Upper lobe of left lung (tissue), 6 donors: ENCODE measurements around the gene ANAPC2. TPM values are rescaled to one million over a fixed set of nuclear protein-coding genes. Genes with fewer than 3 reads are reported as not detected.

ENCODE experiments used
- ATAC-seq, 2 donors: fragments of 200-7000 bp; cut with Tn5 transposase; one replicate each; pipeline ENCODE4 v1.9.1; 2022; ENCODE audit warnings: mild to moderate bottlenecking in 2 of 2, moderate library complexity in 2 of 2; ENCODE audit not compliant: low FRiP score in 2 of 2
- DNase-seq, 2 donors: peaks; one replicate each; pipeline ENCODE4 v3.0.0-alpha.2; 2019 to 2020
- H3K27ac ChIP-seq, 4 donors: fragments of 200-600 bp; sonication (generic); one replicate each; pipeline ENCODE4 v1.5.1; 2016 to 2019
- H3K27me3 ChIP-seq, 4 donors: fragments of 200-600 bp; sonication (generic); one replicate each; pipeline ENCODE4 v1.5.1; 2017 to 2019
- H3K36me3 ChIP-seq, 4 donors: fragments of 200-600 bp; sonication (generic); one replicate each; pipeline ENCODE4 v1.5.1; 2016 to 2019
- H3K4me1 ChIP-seq, 4 donors: fragments of 200-600 bp; sonication (generic); one replicate each; pipeline ENCODE4 v1.5.1; 2018 to 2019
- H3K4me3 ChIP-seq, 4 donors: fragments of 200-600 bp; sonication (generic); one replicate each; pipeline ENCODE4 v1.5.1; 2017 to 2019; ENCODE audit warnings: mild to moderate bottlenecking in 2 of 4, moderate library complexity in 1 of 4
- H3K9me3 ChIP-seq, 4 donors: fragments of 200-600 bp; sonication (generic); one replicate each; pipeline ENCODE4 v1.5.1; 2018 to 2019
- EP300 ChIP-seq, 4 donors: sonication (generic); formaldehyde crosslinking; IDR thresholded peaks; one replicate each; pipeline ENCODE4 v1.5.1; 2017; ENCODE audit warnings: antibody characterized with exemption in 4 of 4, control low read depth in 2 of 4
- POLR2A ChIP-seq, 4 donors: fragments of 450-650 bp; IDR thresholded peaks; one replicate each; pipeline ENCODE4 v1.5.1; 2016 to 2017; ENCODE audit warnings: antibody characterized with exemption in 4 of 4, mild to moderate bottlenecking in 2 of 4
- POLR2AphosphoS5 ChIP-seq, 2 donors: sonication (generic); formaldehyde crosslinking; IDR thresholded peaks; one replicate each; pipeline ENCODE4 v1.5.1; 2017; ENCODE audit warnings: antibody characterized with exemption in 2 of 2
- WGBS, 2 donors: methylation state at CpG; one replicate each; pipeline ENCODE4 v1.1.5; 2017 to 2018; 5-methylcytosine and 5-hydroxymethylcytosine counted together
- small RNA-seq, 4 donors: library from RNA; depleted of rRNA; stranded (forward); fragments of <200 nt; gene quantifications; one replicate each; pipeline ENCODE3, GENCODE V24; 2016
- total RNA-seq, 6 donors: library from RNA; depleted of rRNA in 4 of 6; stranded (reverse); fragments of >200 nt in 4 of 6; gene quantifications; one replicate each; pipeline versions ENCODE4 v1.1.0 to v1.2.1, GENCODE V29; 2016 to 2021
- TF ChIP-seq, protein P1 (sequence below), 6 experiments: fragments of 450-650 bp in 4 of 6; fragments of 200-600 bp in 2 of 6; sonication (generic) in 2 of 6; IDR thresholded peaks; one replicate each; pipeline ENCODE4 v1.5.1; 2016 to 2019; ENCODE audit warnings: antibody characterized with exemption in 6 of 6
- donor health status: DM: no; HTN: no; CAD: no; lungs with moderate emphysema.
- donor health status: DM: no; HTN: yes; CAD: no; lungs with severe emphysema.

The ANAPC2 gene
- total RNA-seq, 6 donors from 2014 or later, result 31.9 to 174 (median 67.3) TPM

DNA sequence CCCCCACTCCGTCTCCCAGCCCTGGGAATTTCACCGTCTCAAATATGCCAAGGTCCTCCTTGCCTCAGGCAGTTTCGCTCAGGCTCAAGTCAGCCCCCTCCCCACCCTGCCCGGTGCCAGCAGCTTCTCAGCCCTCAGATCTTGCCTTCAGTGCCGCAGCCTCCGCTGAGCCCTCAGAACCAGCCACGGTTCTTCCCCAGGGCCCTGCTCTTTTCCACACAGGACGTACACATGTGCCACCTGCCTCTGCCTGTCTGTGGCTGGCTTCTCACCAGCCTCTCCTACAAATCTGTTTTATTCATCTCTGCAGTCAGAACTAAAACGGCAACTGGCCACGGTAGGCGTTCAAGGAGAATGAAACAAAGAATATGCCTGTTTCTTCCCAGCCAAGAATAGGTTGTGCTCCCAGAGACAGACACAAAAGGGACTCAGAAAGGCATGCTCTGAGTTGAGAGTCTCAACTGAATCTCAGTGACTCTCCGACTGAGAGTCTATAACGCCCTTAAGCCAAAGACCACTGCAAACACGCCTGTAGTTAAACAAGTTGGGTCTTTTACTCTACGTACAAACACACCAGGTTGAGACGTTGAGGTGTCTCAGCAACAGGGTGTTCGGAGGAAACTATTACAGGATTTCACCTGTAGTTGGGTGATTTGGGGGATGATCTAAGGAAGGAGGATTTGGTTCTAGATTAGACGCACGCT lies 60.0 kb downstream of the ANAPC2 start:
- H3K9me3 ChIP-seq, result peaks cover 0 to 8% (median 2%) of the 10 kb centered on the region in 4 donors
- no peaks in the 10 kb centered on the region for H3K36me3 ChIP-seq
- no peak for TF ChIP-seq POLR2A (IDR thresholded peaks at IDR 0.05)
- no peak for TF ChIP-seq EP300 (IDR thresholded peaks at IDR 0.05)
- TF ChIP-seq, protein P1, sequence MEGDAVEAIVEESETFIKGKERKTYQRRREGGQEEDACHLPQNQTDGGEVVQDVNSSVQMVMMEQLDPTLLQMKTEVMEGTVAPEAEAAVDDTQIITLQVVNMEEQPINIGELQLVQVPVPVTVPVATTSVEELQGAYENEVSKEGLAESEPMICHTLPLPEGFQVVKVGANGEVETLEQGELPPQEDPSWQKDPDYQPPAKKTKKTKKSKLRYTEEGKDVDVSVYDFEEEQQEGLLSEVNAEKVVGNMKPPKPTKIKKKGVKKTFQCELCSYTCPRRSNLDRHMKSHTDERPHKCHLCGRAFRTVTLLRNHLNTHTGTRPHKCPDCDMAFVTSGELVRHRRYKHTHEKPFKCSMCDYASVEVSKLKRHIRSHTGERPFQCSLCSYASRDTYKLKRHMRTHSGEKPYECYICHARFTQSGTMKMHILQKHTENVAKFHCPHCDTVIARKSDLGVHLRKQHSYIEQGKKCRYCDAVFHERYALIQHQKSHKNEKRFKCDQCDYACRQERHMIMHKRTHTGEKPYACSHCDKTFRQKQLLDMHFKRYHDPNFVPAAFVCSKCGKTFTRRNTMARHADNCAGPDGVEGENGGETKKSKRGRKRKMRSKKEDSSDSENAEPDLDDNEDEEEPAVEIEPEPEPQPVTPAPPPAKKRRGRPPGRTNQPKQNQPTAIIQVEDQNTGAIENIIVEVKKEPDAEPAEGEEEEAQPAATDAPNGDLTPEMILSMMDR (IDR thresholded peaks at IDR 0.05), result no peak
- no peak for TF ChIP-seq POLR2AphosphoS5 (IDR thresholded peaks at IDR 0.05)
- peak in 1 of 2 donors; percentile 32 for DNase-seq
- 55 to 67% methylated on average over 19 of the region's 19 CpGs for WGBS, 2 donors
- peaks cover 20 to 44% (median 32%) of the 10 kb centered on the region in 4 donors for H3K4me1 ChIP-seq
- no peak for ATAC-seq
- H3K27ac ChIP-seq, result peak overlapping the region; percentile 72 to 85 (median 84)
- H3K27me3 ChIP-seq, result peaks cover 0 to 3% (median 0%) of the 10 kb centered on the region in 4 donors
- peak overlapping the region in 3 of 4 donors; percentile 67 to 94 (median 83) for H3K4me3 ChIP-seq

DNA sequence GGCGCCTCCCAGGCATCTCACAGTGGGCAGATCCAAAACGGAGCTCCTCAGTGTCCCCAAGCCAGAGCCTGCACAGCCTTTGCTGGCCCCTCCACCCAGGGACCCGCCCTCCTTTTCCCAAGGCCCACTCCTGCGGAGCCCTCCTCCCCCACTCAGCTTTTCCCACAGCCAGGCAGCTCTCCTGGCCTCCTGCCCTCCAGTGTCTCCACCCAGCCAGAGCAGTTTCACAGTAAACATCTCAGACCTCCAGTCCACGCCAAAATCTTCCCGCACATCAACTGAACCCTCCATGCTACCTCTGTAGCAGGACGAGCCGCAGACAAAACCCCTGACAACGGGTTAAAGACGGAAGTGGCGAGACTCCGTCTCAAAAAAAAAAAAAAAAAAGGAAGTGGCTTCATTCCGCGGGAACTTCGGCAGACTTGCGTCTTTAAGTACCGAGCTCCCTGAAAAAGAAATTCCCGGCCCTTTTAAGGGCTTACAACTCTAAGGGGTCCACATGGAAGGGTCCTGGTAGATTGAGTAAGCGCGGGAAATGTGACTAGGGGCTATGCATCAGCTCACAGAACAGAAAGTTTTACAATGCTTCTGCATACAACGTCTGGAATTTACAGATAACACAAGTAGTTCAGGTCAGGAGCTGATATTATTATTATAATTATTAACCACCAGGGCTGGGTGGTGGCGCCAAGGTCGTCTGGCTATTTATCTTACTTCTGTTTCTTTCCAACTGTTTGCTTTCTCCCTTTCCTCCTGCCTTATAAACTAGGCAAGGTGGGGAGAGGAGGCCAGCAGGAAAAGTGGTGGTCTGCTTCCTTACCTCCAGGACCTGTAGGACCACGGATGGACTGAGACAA lies 60.8 kb downstream of the ANAPC2 start:
- 9 to 13% methylated on average over 24 of the region's 24 CpGs for WGBS, 2 donors
- Histone ChIP-seq H3K9me3 (peaks cover 0 to 8% (median 2%) of the 10 kb centered on the region in 4 donors), H3K4me1 (peaks cover 20 to 44% (median 32%) of the 10 kb centered on the region in 4 donors), H3K36me3 (no peaks in the 10 kb centered on the region), H3K27me3 (peaks cover 0 to 3% (median 0%) of the 10 kb centered on the region in 4 donors), H3K4me3 (peak overlapping the region in 3 of 4 donors; percentile 30 to 94 (median 83)), H3K27ac (peak overlapping the region; percentile 72 to 85 (median 84))
- peak; percentile 33 to 39 for DNase-seq
- ATAC-seq, result peak in 1 of 2 donors; percentile 37
- TF ChIP-seq POLR2A (IDR thresholded peaks at IDR 0.05) (no peak), EP300 (IDR thresholded peaks at IDR 0.05) (no peak), POLR2AphosphoS5 (IDR thresholded peaks at IDR 0.05) (peak in 1 of 2 donors; percentile 12)
- TF ChIP-seq, protein P1 (IDR thresholded peaks at IDR 0.05), result peak in 1 of 6 experiments; percentile 5

DNA sequence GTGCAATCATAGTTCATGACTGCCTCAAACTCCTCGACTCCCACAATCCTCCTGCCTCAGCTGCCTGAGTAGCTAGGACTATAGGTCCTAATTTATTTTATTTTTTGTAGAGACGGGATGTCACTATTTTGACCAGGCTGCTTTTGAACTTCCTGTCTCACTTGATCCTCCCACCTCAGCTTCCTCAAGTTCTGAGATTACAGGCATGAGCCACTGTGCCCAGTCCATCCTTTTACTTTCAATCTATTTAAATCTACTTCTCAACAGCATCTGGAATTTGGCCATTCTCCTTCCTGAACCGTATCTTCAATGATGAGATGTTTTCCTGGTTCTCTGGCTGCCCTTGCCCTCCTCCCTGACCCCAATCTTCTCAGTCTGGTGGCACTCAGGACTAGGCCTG lies 61.6 kb downstream of the ANAPC2 start:
- Histone ChIP-seq H3K4me1 (peaks cover 20 to 45% (median 32%) of the 10 kb centered on the region in 4 donors), H3K9me3 (peaks cover 0 to 8% (median 2%) of the 10 kb centered on the region in 4 donors), H3K4me3 (peak overlapping the region in 3 of 4 donors; percentile 30 to 94 (median 83)), H3K27ac (peak overlapping the region; percentile 70 to 85 (median 84)), H3K36me3 (no peaks in the 10 kb centered on the region), H3K27me3 (peaks cover 0 to 3% (median 0%) of the 10 kb centered on the region in 4 donors)
- ATAC-seq, result no peak
- no peak for TF ChIP-seq POLR2AphosphoS5 (IDR thresholded peaks at IDR 0.05)
- TF ChIP-seq, protein P1 (IDR thresholded peaks at IDR 0.05), result no peak
- no peak for TF ChIP-seq POLR2A (IDR thresholded peaks at IDR 0.05)
- no peak for TF ChIP-seq EP300 (IDR thresholded peaks at IDR 0.05)
- no peak for DNase-seq
- 21 to 30% methylated on average over 3 of the region's 3 CpGs for WGBS, 2 donors

Small RNA genes lying within 50 kb of the gene (small RNA-seq; reads per million reads assigned to genes)
- 0 reads per million in 4 donors for gene MIR3621

Other genes starting within 250 kb of the ANAPC2 start
- gene FBXW5, start 243.8 kb downstream of the ANAPC2 start, total RNA-seq, result 100 to 1,000 TPM in 5 of 6 donors, 10 to 100 TPM in 1; 93.3 to 191 (median 153) TPM
- 1 to 10 TPM in 3 of 6 donors, not detected in 3; 1.8 to 4.4 (median 2.1) TPM for gene C8G, start 243.3 kb downstream of the ANAPC2 start, total RNA-seq
- gene LCN12, start 236.3 kb downstream of the ANAPC2 start, total RNA-seq, result 1 to 10 TPM in 4 of 6 donors, under 1 TPM in 1, not detected in 1; 0.89 to 5.2 (median 2.3) TPM
- 100 to 1,000 TPM in 5 of 6 donors, 10 to 100 TPM in 1; 31.7 to 395 (median 246) TPM for gene PTGDS, start 211.1 kb downstream of the ANAPC2 start, total RNA-seq
- 1 to 10 TPM in 4 of 6 donors, under 1 TPM in 1, not detected in 1; 0.61 to 6.3 (median 1.8) TPM for gene LCNL1, start 205.6 kb downstream of the ANAPC2 start, total RNA-seq
- gene PAXX, start 196.1 kb downstream of the ANAPC2 start, total RNA-seq, result 100 to 1,000 TPM in 1 of 6 donors, 10 to 100 TPM in 5; 41.8 to 150 (median 52.8) TPM
- gene CLIC3, start 192.0 kb downstream of the ANAPC2 start, total RNA-seq, result 100 to 1,000 TPM in 2 of 6 donors, 10 to 100 TPM in 4; 41.9 to 132 (median 85.2) TPM
- 10 to 100 TPM; 14.7 to 49.2 (median 29.6) TPM for gene ABCA2, start 160.3 kb downstream of the ANAPC2 start, total RNA-seq
- 1 to 10 TPM in 4 of 6 donors, under 1 TPM in 1, not detected in 1; 0.94 to 2.3 (median 2.0) TPM for gene FUT7, start 156.5 kb downstream of the ANAPC2 start, total RNA-seq
- 100 to 1,000 TPM in 2 of 6 donors, 10 to 100 TPM in 4; 26.7 to 199 (median 73.2) TPM for gene NPDC1, start 142.4 kb downstream of the ANAPC2 start, total RNA-seq
- under 1 TPM in 4 of 6 donors, not detected in 2; 0.34 to 0.98 (median 0.55) TPM for gene ENTPD2, start 134.5 kb downstream of the ANAPC2 start, total RNA-seq
- gene SAPCD2, start 118.0 kb downstream of the ANAPC2 start, total RNA-seq, result 1 to 10 TPM in 4 of 6 donors, under 1 TPM in 2; 0.69 to 6.8 (median 1.4) TPM
- gene UAP1L1, start 111.0 kb downstream of the ANAPC2 start, total RNA-seq, result 10 to 100 TPM; 10.5 to 69.1 (median 34.0) TPM
- 10 to 100 TPM; 38.0 to 97.4 (median 54.1) TPM for gene MAN1B1, start 101.6 kb downstream of the ANAPC2 start, total RNA-seq
- 100 to 1,000 TPM; 108 to 394 (median 229) TPM for gene DPP7, start 73.8 kb downstream of the ANAPC2 start, total RNA-seq
- gene GRIN1, start 49.4 kb downstream of the ANAPC2 start, total RNA-seq, result 1 to 10 TPM in 1 of 6 donors, under 1 TPM in 2, not detected in 3; 0.17 to 2.1 (median 0.49) TPM
- gene LRRC26, start 18.5 kb downstream of the ANAPC2 start, total RNA-seq, result 1 to 10 TPM in 3 of 6 donors, under 1 TPM in 1, not detected in 2; 0.46 to 6.3 (median 1.7) TPM
- gene TMEM210, start 16.5 kb downstream of the ANAPC2 start, total RNA-seq, result not detected
- 100 to 1,000 TPM in 1 of 6 donors, 10 to 100 TPM in 5; 39.8 to 110 (median 73.0) TPM for gene SSNA1, start 116 bp upstream of the ANAPC2 start, total RNA-seq
- gene TPRN, start 12.2 kb upstream of the ANAPC2 start, total RNA-seq, result 10 to 100 TPM; 18.9 to 33.1 (median 27.1) TPM
- 10 to 100 TPM; 17.8 to 35.5 (median 31.1) TPM for gene TMEM203, start 17.1 kb upstream of the ANAPC2 start, total RNA-seq
- gene NDOR1, start 17.1 kb upstream of the ANAPC2 start, total RNA-seq, result 10 to 100 TPM in 4 of 6 donors, 1 to 10 TPM in 2; 7.7 to 54.5 (median 18.5) TPM
- gene RNF208, start 33.7 kb upstream of the ANAPC2 start, total RNA-seq, result 10 to 100 TPM in 1 of 6 donors, 1 to 10 TPM in 5; 2.3 to 12.6 (median 4.5) TPM
- 1 to 10 TPM in 2 of 6 donors, under 1 TPM in 3, not detected in 1; 0.20 to 2.0 (median 0.97) TPM for gene CYSRT1, start 36.6 kb upstream of the ANAPC2 start, total RNA-seq
- under 1 TPM in 3 of 6 donors, not detected in 3; 0.46 to 0.59 (median 0.57) TPM for gene RNF224, start 38.9 kb upstream of the ANAPC2 start, total RNA-seq
- gene SLC34A3, start 42.3 kb upstream of the ANAPC2 start, total RNA-seq, result under 1 TPM in 2 of 6 donors, not detected in 4; 0.10 to 0.17 TPM
- 100 to 1,000 TPM; 120 to 539 (median 227) TPM for gene TUBB4B, start 52.7 kb upstream of the ANAPC2 start, total RNA-seq
- under 1 TPM in 1 of 6 donors, not detected in 5; 0.23 TPM for gene STPG3, start 62.7 kb upstream of the ANAPC2 start, total RNA-seq
- 10 to 100 TPM; 31.8 to 55.6 (median 49.8) TPM for gene NELFB, start 66.8 kb upstream of the ANAPC2 start, total RNA-seq
- gene TOR4A, start 89.2 kb upstream of the ANAPC2 start, total RNA-seq, result 10 to 100 TPM; 31.5 to 62.6 (median 39.2) TPM
- gene NRARP, start 113.7 kb upstream of the ANAPC2 start, total RNA-seq, result 10 to 100 TPM in 3 of 6 donors, 1 to 10 TPM in 3; 3.1 to 26.9 (median 9.5) TPM
- gene EXD3, start 234.6 kb upstream of the ANAPC2 start, total RNA-seq, result 100 to 1,000 TPM in 1 of 6 donors, 10 to 100 TPM in 5; 12.3 to 118 (median 24.8) TPM
- gene NOXA1, start 234.8 kb upstream of the ANAPC2 start, total RNA-seq, result 10 to 100 TPM in 3 of 6 donors, 1 to 10 TPM in 3; 3.3 to 34.6 (median 11.7) TPM